ENCODE data around the gene CTSH.
"Not testable (repeated sequence)": the region's sequence is repeated elsewhere in the genome, so short reads cannot be mapped to it uniquely, and the experiment has no call there.

The CTSH gene

DNA sequence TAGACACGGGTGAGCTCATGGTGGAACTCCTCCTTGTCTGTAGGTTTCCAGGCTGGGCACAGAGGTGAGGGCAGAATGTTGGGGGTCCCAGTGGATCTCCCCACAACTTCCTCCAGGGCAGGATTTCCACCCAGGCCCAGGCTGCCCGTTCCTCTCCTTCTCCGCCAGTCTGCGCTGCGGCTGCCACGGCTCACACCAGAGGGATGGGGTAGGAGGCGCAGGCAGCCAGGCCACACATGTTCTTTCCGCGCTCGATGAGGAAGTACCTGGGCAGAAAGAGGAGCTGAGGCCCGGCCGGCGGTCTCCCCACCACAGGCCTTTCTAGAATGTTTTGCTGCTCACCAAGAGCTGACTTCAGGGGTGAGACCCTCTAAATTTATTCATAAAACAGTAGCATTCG, 22.9 kb downstream of the CTSH start:
- DNase-seq (ENCODE audit: low read depth): no peak

DNA sequence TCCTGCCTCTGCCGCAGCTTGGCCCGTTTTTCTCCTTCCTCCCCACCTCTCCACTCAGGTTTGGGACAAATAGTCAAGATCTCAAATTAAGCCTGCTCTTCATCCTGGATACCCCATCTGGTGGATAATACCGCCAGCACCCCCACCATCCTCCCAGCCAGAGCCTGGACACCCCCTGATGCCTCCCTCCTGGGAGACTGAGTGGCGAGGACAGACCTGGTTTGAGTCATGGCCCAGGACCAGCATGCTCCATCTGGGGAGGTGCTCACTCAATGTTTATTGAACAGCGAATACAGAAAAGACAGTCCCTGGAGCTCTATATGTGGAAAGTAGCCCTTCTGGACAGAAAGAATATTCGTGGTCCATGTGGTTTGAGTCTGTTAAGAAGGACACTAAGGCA, 23.3 kb downstream of the CTSH start:
- DNase-seq (ENCODE audit: low read depth): no peak

DNA sequence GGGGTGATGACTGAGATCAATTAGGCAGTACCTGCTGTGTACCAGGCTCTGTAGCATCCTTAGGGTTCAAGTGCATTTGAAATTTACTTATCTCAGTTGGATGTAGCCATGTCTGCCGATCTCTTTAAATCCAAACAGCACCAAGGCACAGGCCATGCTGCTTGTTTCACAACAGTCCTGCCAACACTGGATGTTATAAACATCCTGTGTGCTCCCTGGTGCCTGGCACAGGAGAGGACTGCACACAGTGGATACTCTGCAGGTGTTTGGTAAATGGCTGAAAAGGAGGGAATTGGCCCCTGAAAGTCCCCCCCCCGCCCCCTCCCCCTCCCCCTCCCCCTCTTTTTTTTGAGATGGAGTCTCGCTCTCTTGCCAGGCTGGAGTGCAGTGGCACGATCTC, 27.0 kb downstream of the CTSH start:
- no peak for DNase-seq (ENCODE audit: low read depth)

DNA sequence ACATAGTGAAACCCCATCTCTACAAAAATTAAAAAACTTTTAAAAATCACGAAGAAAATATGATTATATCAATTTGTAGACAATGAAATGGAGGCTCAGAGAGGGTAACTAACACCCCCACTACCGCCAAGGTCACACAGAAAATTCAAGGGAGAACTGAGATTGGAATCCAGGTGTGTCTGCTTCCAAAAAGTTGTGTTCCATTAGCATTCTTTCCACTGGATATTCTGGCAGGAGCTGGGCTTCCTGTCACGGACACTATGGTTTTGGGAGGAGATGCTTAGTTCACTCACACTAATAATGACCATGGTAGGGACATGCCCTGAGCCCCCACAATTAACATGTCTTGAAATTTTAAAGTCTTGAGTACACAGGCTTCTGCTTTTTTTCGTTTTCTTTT, 28.8 kb downstream of the CTSH start:
- DNase-seq (ENCODE audit: low read depth): no peak

DNA sequence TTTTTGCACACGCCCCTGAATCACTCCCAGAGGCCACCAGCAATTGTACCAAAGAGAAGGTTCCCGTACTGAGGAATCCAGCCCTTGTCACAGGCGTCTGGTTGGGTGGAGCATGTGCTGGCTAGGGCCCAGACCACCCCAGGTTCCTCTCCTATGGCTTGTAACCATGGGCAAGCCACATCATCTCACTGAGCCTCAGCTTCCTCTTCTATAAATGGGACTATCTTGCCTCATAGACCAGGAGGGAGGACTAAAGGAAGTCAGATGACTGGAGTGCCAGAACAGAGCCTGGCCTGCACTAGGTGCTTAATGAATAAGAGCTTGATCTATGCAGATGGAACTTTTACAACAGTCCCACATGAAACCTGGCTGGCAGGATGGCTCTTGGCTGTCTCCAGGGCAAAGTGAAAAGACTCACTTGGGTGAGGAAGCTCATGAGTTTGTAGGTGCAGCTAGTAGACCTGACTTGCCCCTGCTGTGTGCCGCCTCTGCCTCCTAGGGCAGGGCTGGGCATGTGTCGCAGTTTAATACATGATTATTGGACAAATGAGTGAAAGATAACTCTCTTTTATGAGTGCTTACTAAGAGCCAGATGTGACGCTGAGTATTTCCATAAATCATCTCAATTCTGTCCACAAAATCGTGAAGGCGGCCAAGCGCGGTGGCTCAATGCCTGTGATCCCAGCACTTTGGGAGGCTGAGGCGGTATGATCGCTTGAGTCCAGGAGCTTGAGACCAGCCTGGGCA, 29.3 kb downstream of the CTSH start:
- no peak for DNase-seq (ENCODE audit: low read depth)

DNA sequence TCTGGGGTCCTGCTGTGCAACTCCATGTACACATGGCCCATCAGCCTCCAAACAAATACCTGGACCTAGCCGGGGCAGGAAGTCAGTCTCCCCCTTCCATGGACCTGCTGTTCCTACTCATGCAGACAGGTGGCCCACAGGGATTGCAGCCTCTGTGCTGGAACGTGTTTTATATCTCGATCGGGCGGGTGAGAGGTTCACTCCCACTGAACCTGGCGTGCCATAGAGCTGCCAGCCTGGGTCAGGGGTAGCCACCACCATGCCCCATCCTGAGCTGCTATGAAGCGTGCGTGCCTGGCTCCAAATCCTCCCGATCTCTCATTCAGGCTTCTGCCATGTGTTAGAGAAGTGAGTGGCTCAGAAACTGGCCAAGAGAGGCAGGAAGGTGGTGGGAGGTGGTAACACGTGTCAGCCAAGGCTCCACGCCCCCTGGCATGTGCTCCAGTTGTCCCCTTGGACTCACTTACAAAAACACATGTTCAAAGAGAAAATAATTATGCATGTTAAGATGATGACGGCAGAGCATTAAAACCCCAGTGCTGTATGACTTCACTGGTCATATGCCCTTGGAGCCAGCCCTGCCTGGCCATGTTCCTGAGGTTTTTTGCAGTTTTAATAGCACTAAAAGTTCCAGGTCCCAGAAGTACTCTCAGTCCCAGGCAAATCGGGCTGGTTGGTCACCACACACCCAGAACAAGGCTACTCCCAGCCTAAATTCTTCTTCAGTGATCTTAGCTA, 30.6 kb downstream of the CTSH start:
- no peak for DNase-seq (ENCODE audit: low read depth)

DNA sequence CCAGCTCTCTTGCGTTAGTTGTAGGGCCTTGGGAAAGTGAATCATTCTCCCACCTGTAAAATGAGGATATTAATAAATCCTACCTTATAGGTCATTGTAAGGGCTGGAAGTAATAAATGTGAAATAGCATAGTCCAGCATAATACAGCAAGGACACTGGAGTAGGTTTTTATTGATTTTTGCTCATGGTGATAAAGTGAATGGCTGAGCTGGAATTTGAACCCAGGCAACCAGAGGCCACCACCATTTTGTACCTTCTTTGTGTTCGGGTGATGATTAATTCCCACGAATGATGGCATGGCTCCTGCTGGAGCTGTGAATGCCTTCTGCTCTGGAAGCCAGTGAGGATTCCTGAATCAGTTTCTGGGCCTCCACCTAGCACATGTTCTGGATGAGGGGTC, 31.8 kb downstream of the CTSH start:
- DNase-seq (ENCODE audit: low read depth): no peak

DNA sequence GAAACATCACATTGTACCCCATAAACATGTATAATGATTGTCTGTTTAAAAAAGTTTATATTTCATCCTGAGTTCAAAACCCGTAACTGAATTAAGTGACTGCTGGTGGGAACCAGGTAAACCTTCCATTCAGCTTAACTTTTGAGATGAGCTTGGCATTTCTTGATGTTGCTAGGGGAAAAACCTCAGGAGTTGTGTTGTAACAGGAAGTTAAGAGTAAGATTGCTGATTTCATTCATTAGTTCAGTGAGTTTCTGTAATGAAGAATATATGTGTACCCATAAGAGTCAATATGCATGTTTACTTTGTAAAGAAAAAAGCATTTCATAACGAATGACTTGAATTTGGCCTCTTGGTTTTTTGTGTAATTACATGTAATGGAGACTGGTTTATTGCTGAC, 32.5 kb downstream of the CTSH start:
- DNase-seq (ENCODE audit: low read depth): no peak

DNA sequence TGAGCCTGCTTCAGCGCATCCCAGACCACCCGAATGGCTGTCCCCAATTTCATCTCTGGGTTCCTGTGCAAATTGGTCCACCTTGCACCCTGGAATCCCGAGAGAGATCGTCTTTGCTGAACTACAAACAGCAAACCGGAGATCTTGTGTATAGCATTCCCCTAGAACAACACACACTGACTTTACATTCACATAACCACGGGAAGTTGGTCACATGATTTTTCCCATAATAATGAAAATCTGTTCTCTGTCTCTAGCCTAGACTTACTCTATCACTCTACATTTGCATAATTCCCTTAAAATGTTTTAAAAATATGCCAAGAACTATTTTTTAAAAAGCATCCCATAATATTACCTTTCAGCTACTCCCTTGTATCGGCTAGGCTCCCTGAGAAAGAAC, 34.6 kb downstream of the CTSH start:
- DNase-seq (ENCODE audit: low read depth): no peak

DNA sequence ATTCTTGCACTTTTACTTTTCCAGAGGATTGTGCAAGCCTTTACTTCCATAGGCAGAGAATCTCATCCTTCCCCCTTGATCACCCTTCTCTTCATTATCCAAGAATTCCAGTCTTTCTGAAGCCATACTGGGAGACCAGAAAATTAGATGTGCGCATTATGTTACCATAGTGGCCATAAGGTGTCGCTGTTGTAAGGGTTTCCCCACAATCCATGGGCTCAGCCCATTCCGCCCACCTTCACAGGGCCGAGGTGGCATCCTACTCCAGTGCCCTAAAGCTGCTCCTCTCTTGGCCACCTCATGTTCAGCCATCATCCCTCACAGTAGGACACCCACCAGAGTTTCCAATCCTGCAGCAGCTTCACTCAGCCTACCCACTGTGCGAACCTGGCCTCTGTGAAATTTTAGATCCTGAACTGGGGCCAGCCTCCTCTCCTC, 35.0 kb downstream of the CTSH start:
- no peak for DNase-seq (ENCODE audit: low read depth)

DNA sequence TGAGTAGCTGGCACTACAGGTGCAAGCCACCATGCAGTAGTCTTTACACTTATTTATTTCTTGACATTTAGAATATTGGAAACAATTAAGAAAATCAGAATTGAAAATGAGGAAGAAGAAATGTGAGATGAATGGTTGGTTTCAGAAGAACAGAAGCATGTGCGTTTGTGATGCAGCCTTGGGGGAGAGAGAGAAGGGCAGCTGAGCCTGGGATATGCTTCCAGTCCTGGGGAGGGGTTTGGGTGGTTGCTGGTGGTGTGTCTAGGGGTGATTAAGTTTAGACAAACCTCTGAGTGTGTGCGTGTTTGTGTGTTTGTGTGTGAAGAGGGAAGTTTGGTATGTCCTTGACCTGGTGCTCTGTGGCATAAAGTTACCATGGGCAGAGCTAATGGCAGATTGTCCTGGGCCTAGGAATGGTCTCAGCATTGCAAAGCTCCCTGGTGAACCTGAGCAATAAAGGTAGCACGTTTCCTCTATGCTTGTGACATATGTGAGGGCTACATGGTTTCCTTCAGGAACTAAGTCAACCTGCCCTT, 35.6 kb downstream of the CTSH start:
- no peak for DNase-seq (ENCODE audit: low read depth)

DNA sequence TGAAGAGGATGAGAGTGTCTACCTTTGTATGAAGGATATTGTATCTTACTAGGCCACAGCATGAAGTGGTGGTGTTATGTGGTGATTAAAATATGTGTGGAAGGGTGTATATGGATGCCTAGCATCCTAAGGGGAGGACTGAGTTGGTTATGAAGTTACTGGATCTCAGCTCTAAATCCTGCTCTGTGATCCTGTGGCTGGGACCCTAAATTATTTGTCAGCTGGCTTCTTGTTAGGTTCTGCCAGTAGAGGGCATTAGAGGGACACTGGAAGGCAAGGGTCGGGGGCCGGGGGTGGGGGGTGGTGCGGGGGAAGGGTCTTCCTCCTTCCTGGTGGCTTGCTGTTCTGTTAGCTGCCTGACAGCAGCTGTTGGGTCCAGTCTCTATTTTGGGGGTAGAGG, 37.3 kb downstream of the CTSH start:
- DNase-seq (ENCODE audit: low read depth): no peak

DNA sequence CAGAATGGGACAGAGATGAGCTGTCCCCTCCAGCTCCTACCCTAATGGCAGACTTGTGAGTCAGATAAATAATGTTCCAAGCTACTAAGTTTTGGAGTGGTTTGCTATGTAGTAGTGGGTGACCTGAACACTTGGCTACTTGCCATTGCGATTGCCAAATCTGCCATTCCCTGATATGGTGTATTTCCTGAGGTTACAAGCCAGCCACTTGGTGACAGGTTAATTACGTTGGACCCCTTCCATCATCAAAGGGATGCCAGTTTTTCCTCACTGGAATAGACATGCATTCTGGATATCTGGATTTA, 38.6 kb downstream of the CTSH start:
- DNase-seq (ENCODE audit: low read depth): no peak

DNA sequence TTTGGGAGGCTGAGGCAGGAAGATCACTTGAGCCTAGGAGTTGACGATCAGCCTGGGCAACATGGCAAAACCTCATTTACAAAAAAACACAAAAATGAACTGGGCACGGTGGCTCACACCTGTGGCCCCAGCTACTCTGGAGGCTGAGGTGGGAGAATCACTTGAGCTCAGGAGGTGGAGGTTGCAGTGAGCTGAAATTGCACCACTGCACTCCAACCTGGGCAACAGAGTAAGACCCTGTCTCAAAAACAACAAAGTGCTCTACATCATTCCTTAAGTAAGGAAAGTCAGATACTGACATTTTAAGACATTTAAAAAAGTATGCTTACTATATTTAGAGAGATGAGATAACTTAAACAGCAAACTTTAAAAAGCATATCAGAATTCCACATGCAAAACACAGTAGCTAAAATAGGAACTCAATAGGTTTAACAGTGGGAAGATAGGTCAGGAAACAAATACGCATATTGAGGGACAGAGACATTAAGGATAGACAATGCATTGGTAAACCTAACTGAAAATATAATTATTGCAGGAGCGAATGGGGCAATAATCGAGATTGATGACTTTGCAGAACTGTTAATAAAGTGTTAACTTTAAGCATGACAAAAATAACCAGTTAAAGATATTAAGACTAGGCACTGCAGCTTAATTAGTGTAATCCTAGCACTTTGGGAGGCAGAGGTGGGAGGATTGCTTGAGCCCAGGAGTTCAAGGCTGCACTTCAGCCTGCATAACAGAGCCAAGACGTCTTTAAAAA, 40.1 kb downstream of the CTSH start:
- no peak for DNase-seq (ENCODE audit: low read depth)

DNA sequence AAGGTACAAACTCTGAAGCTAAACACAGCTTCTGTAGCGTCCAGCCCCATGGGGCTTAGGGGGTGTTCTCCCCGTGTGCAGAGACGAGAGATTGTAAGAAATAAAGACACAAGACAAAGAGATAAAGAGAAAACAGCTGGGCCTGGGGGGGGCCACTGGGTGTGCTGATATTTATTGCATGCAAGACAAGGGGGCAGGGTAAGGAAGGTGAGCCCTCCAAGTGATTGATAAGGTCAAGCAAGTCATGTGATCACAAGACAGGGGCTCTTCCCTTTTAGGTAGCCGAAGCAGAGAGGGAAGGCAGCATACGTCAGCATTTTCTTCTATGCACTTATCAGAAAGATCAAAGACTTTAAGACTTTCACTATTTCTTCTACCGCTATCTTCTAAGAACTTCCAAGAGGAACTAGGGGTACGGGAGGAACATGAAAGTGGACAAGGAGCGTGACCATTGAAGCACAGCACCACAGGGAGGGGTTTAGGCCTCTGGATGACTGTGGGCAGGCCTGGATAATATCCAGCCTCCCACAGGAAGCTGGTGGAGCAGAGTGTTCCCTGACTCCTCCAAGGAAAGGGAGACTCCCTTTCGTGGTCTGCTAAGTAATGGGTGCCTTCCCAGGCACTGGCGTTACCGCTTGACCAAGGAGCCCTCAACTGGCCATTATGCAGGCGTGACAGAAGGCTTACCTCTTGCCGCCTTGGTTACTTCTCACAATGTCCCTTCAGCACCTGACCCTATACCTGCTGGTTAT, 42.4 kb downstream of the CTSH start:
- DNase-seq (ENCODE audit: low read depth): not testable (repeated sequence)

DNA sequence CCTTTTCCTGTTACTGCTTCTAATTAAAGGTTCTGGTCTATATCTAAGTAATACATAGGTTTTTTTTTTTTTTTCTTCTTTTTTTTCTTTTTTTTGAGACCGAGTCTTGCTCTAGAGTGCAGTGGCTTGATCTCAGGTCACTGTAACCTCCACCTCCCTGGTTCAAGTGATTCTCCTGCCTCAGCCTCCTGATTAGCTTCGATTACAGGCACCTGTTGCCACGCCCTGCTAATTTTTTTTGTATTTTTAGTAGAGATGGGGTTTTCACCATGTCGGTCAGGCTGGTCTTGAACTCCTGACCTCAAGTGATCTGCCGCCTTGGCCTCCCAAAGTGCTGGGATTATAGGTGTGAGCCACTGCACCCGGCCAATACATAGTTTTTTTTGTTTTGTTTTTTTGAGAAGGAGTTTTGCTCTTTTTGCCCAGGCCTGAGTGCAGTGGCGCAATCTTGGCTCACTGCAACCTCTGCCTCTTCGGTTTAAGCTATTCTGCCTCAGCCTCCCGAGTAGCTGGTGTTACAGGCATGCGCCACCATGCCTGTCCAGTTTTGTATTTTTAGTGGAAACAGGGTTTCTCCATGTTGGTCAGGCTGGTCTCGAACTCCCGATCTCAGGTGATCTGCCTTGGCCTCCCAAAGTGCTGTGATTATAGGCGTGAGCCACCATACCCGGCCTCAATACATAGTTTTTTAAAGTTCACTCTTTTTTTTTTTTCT, 43.9 kb downstream of the CTSH start:
- not testable (repeated sequence) for DNase-seq (ENCODE audit: low read depth)

DNA sequence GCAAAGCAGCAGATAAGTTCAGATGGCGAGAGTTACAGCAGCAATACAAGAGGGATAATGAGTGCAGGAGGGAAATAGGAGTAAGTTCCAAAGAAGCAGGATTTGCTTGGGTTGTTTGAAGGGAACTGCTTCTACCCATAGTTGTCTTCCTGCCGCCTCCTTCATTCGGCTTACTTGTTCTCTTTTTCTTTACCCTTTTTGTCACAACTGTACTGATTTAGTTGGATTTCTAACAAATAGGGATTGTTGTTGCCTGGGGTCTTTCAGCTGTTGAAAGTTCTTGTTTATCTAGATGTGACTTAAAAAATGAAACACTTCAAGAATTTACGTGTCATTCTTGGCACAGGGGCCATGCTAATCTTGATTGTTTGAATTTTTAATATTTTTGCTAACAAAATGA, 46.3 kb downstream of the CTSH start:
- DNase-seq (ENCODE audit: low read depth): no peak

DNA sequence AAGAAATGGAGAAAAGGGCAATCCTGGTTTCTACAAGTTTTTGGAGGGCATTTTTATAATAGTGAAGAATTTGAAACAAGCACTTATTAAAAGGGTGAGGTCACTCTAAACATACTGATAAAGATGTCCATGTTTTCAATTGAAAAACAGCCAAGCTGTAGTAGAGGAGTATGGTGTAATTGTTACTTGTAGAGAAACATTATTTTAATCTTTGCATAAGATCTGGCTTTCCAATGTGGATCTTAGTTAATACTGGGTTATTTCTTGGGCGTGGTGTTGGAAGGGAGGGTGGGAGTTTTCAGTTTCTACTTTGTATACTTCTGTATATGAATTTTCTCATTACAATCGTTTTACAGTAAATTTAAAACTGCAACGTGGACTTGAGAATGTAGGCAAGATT, 49.4 kb downstream of the CTSH start:
- no peak for DNase-seq (ENCODE audit: low read depth)

DNA sequence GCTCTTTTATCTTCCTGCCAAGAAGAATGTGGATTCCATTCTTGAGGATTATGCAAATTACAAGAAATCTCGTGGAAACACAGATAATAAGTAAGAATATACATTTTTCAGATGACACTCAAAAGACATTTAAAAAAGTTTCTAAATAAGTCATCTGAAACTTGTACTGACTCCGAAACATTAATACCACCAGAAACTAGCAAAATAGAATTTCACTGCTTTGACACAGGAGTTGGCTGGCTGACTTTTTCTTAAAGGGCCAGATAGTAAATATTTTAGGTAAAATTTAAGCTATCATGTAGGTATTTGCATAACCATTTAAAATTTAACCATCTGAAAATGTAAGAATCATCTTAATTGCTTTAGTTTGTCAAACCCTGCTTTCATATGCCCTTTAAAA, 51.3 kb downstream of the CTSH start:
- no peak for DNase-seq (ENCODE audit: low read depth)

DNA sequence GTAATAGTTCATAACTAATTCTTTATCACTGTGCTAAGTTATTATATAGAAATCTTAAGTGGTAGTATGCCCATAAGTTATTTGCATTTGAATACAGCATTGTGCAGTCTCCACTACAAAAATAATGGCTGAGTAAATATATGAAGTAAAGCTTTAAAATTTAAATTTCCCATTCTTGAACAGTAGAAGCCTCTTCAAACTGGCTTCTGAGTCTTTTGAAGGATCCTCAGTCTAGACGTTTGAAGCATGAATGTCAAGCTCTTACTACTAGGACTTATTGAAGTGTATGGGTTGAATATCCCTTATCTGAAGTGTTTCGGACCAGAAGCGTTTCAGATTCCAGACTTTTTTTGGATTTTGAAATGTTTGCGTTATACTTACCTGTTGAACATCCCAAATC, 55.8 kb downstream of the CTSH start:
- no peak for DNase-seq (ENCODE audit: low read depth)

DNA sequence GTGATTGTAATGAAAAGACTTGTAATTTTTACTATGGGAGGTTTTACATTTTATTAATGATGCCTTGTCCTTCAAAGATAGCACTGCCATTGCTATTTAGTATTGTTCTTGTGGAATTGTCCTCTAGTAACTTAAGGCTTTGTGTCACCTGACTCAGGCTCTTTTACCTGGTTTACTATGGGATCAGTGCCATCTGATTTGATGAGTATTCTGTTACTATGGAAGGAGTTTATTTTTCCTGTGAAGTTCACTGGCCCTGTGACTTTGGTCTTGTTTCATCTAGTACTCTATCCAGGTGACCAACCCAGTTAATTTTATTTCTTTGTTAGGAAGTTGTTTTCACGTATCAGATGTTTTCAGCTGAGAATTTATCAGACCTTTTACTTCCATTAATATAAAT, 63.2 kb downstream of the CTSH start:
- no peak for DNase-seq (ENCODE audit: low read depth)

DNA sequence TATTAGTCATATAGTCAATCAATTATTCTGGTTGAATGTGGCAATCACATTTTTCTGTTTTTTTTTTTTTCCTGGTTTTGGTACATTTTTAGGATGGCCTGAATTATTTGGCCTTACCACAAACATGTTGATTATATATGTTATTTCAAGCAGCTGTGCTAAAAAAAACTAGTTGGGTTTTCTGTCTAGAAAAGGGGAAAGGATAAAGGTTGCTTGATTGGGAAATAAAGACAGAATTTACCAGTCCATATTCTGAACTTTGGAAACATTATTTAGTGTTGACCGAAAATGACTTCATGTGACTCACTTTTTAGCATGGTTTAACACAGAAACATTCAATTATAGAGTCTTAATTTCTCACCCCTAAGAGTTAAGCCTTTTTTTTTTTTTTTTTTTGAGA, 64.0 kb downstream of the CTSH start:
- DNase-seq (ENCODE audit: low read depth): no peak

Data from stimulated activated CD8-positive, alpha-beta memory T cell treated with anti-CD3 and anti-CD28 coated beads, Interleukin-15, amount 100 ng/mL, for 24 hours (primary cell).